ENCODE results near the gene CHMP6.

The CHMP6 gene

GRCh38 chr17:80991645-80992076 lies at the start of gene CHMP6:
CHMP6 (plus strand) TSS chr17:80991841; CDS start chr17:80991919, 78 bp downstream.
- in situ Hi-C loops (cut with MboI; ENCODE audit: low sequenced_read_pairs): no loop called here

GRCh38 chr17:80942423-80943345 lies 49.0 kb upstream of the CHMP6 start:
- in situ Hi-C loops (cut with MboI; ENCODE audit: low sequenced_read_pairs): no loop called here

- in situ Hi-C loops (cut with MboI; ENCODE audit: low sequenced_read_pairs): no loop called here
Observed at GRCh38 chr17:80943346-80944145, 48.1 kb upstream of the CHMP6 start.

GRCh38 chr17:80944326-80944725 lies 47.3 kb upstream of the CHMP6 start:
- in situ Hi-C loops (cut with MboI; ENCODE audit: low sequenced_read_pairs): no loop called here

GRCh38 chr17:80945736-80946135 lies 45.9 kb upstream of the CHMP6 start:
- in situ Hi-C loops (cut with MboI; ENCODE audit: low sequenced_read_pairs): no loop called here

GRCh38 chr17:80946449-80946848 lies 45.2 kb upstream of the CHMP6 start:
- in situ Hi-C loops (cut with MboI; ENCODE audit: low sequenced_read_pairs): no loop called here

- in situ Hi-C loops (cut with MboI; ENCODE audit: low sequenced_read_pairs): no loop called here
Observed at GRCh38 chr17:80947200-80947940, 44.3 kb upstream of the CHMP6 start.

GRCh38 chr17:80948019-80948975 lies 43.3 kb upstream of the CHMP6 start:
- in situ Hi-C loops (cut with MboI; ENCODE audit: low sequenced_read_pairs): no loop called here

- in situ Hi-C loops (cut with MboI; ENCODE audit: low sequenced_read_pairs): no loop called here
Observed at GRCh38 chr17:80948976-80949450, 42.6 kb upstream of the CHMP6 start.

GRCh38 chr17:80949451-80950421 lies 41.9 kb upstream of the CHMP6 start:
- in situ Hi-C loops (cut with MboI; ENCODE audit: low sequenced_read_pairs): no loop called here

- in situ Hi-C loops (cut with MboI; ENCODE audit: low sequenced_read_pairs): no loop called here
Observed at GRCh38 chr17:80950466-80951120, 41.0 kb upstream of the CHMP6 start.

- in situ Hi-C loops (cut with MboI; ENCODE audit: low sequenced_read_pairs): no loop called here
Observed at GRCh38 chr17:80951121-80952090, 40.2 kb upstream of the CHMP6 start.

- in situ Hi-C loops (cut with MboI; ENCODE audit: low sequenced_read_pairs): no loop called here
Observed at GRCh38 chr17:80952291-80952690, 39.4 kb upstream of the CHMP6 start.

- in situ Hi-C loops (cut with MboI; ENCODE audit: low sequenced_read_pairs): no loop called here
Observed at GRCh38 chr17:80953471-80954315, 37.9 kb upstream of the CHMP6 start.

GRCh38 chr17:80955078-80955477 lies 36.6 kb upstream of the CHMP6 start:
- in situ Hi-C loops (cut with MboI; ENCODE audit: low sequenced_read_pairs): no loop called here

GRCh38 chr17:80955671-80956280 lies 35.9 kb upstream of the CHMP6 start:
- in situ Hi-C loops (cut with MboI; ENCODE audit: low sequenced_read_pairs): no loop called here
